PC-3 (cell line): ENCODE data around the gene KIF6.

ENCODE experiments used
- CTCF ChIP-seq: fragments of 300-600 bp; sonication (generic); conservative IDR thresholded peaks from 2 replicates; pipeline ENCODE4 v1.5.1; 2017; ENCODE audit warnings: antibody characterized with exemption, low read depth, mild to moderate bottlenecking, low read length
- EZH2 ChIP-seq: fragments of 300-600 bp; sonication (generic); IDR thresholded peaks from one replicate; pipeline ENCODE4 v1.6.1; 2017; ENCODE audit warnings: antibody characterized with exemption, mild to moderate bottlenecking, low read length; ENCODE audit not compliant: unreplicated experiment

- no peak for TF ChIP-seq CTCF
- no peak for TF ChIP-seq EZH2
These were observed 54.7 kb downstream of the KIF6 start for GRCh38 chr6:39670519-39670918.
